ENCODE results near the gene ENGASE.

DNA sequence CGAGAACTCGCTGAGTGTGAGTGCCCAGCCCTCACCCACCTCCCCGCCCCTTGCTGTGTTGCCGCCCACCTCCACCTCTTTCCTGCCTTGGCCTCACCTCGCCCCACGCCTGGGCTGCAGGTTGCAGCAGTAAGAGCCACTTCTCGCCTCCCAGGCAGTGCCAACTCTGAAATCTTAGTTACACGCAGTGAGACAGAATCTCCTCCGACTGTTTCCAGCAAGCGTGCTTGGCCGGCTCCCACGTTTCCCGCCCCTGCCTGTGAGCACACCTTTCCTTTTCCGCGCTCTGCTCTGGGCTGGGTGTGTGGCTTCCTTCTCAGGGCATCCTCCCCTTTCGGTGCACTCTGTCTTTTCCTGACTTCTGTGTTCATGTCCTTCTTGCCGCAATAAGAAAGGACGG, 5.7 kb downstream of the ENGASE start:
- no peak for TF ChIP-seq SIN3A (IDR thresholded peaks at IDR 0.05; ENCODE audit: borderline replicate concordance, insufficient read depth, low read length)
- TF ChIP-seq POLR2AphosphoS5 (IDR thresholded peaks at IDR 0.05; ENCODE audit: low read depth, low read length), result no peak
- no peak for TF ChIP-seq REST (IDR thresholded peaks at IDR 0.05; ENCODE audit: insufficient read depth in 1 of 2, low read depth in 2 of 2, low read length in 2 of 2)
- TF ChIP-seq TAF1 (IDR thresholded peaks at IDR 0.05; ENCODE audit: borderline replicate concordance, insufficient read depth, low read length), result no peak
- TF ChIP-seq FOXP2 (optimal IDR thresholded peaks at IDR 0.05; ENCODE audit: borderline replicate concordance, extremely low read depth, extremely low read length, insufficient read depth), result no peak
